ENCODE data around the gene LYRM7. TPM values are rescaled to one million over a fixed set of nuclear protein-coding genes. Genes with fewer than 3 reads are reported as not detected.

LYRM7 gene
- total RNA-seq, 1 donor from 2014 or later = 9.1 TPM

GRCh38 chr5:131204964-131205363 is 34.2 kb downstream of the LYRM7 start:
- Mint-ChIP-seq H3K9me3 (ENCODE audit: unreplicated experiment) (no peaks in the 10 kb centered on the region), H3K4me3 (ENCODE audit: unreplicated experiment) (no peak overlapping the region), H3K27ac (ENCODE audit: unreplicated experiment) (no peak overlapping the region), H3K4me1 (ENCODE audit: unreplicated experiment) (no peaks in the 10 kb centered on the region), H3K27me3 (ENCODE audit: unreplicated experiment) (no peaks in the 10 kb centered on the region), H3K36me3 (ENCODE audit: unreplicated experiment) (no peaks in the 10 kb centered on the region)
- DNase-seq (ENCODE audit: extremely low spot score, unreplicated experiment) = no peak
- no peak for TF ChIP-seq CTCF (IDR thresholded peaks at IDR 0.05)

- no peaks in the 10 kb centered on the region for H3K36me3 Mint-ChIP-seq (ENCODE audit: unreplicated experiment)
- no peaks in the 10 kb centered on the region for H3K9me3 Mint-ChIP-seq (ENCODE audit: unreplicated experiment)
- H3K27ac Mint-ChIP-seq (ENCODE audit: unreplicated experiment) = no peak overlapping the region
- no peak overlapping the region for H3K4me3 Mint-ChIP-seq (ENCODE audit: unreplicated experiment)
- no peaks in the 10 kb centered on the region for H3K4me1 Mint-ChIP-seq (ENCODE audit: unreplicated experiment)
- TF ChIP-seq CTCF (IDR thresholded peaks at IDR 0.05) = no peak
- no peak for DNase-seq (ENCODE audit: extremely low spot score, unreplicated experiment)
- no peaks in the 10 kb centered on the region for H3K27me3 Mint-ChIP-seq (ENCODE audit: unreplicated experiment)
Observed at GRCh38 chr5:131206061-131206460, 35.3 kb downstream of the LYRM7 start.

GRCh38 chr5:131206772-131207171 is 36.0 kb downstream of the LYRM7 start:
- Mint-ChIP-seq H3K36me3 (ENCODE audit: unreplicated experiment) (no peaks in the 10 kb centered on the region), H3K27ac (ENCODE audit: unreplicated experiment) (no peak overlapping the region), H3K4me1 (ENCODE audit: unreplicated experiment) (no peaks in the 10 kb centered on the region), H3K9me3 (ENCODE audit: unreplicated experiment) (no peaks in the 10 kb centered on the region), H3K4me3 (ENCODE audit: unreplicated experiment) (no peak overlapping the region), H3K27me3 (ENCODE audit: unreplicated experiment) (no peaks in the 10 kb centered on the region)
- no peak for TF ChIP-seq CTCF (IDR thresholded peaks at IDR 0.05)
- no peak for DNase-seq (ENCODE audit: extremely low spot score, unreplicated experiment)

GRCh38 chr5:131209175-131209505 is 38.4 kb downstream of the LYRM7 start:
- no peaks in the 10 kb centered on the region for H3K9me3 Mint-ChIP-seq (ENCODE audit: unreplicated experiment)
- H3K4me3 Mint-ChIP-seq (ENCODE audit: unreplicated experiment) = no peak overlapping the region
- no peaks in the 10 kb centered on the region for H3K36me3 Mint-ChIP-seq (ENCODE audit: unreplicated experiment)
- H3K27me3 Mint-ChIP-seq (ENCODE audit: unreplicated experiment) = no peaks in the 10 kb centered on the region
- no peaks in the 10 kb centered on the region for H3K4me1 Mint-ChIP-seq (ENCODE audit: unreplicated experiment)
- no peak overlapping the region for H3K27ac Mint-ChIP-seq (ENCODE audit: unreplicated experiment)
- DNase-seq (ENCODE audit: extremely low spot score, unreplicated experiment) = no peak
- TF ChIP-seq CTCF (IDR thresholded peaks at IDR 0.05) = no peak

GRCh38 chr5:131209506-131210150 is 38.9 kb downstream of the LYRM7 start:
- Mint-ChIP-seq H3K27me3 (ENCODE audit: unreplicated experiment) (no peaks in the 10 kb centered on the region), H3K9me3 (ENCODE audit: unreplicated experiment) (no peaks in the 10 kb centered on the region), H3K4me1 (ENCODE audit: unreplicated experiment) (no peaks in the 10 kb centered on the region), H3K4me3 (ENCODE audit: unreplicated experiment) (no peak overlapping the region), H3K27ac (ENCODE audit: unreplicated experiment) (no peak overlapping the region), H3K36me3 (ENCODE audit: unreplicated experiment) (no peaks in the 10 kb centered on the region)
- TF ChIP-seq CTCF (IDR thresholded peaks at IDR 0.05) = no peak
- DNase-seq (ENCODE audit: extremely low spot score, unreplicated experiment) = no peak
